ENCODE measurements around the gene ANXA11. TPM values are rescaled to one million over a fixed set of nuclear protein-coding genes. Genes with fewer than 3 reads are reported as not detected.

ANXA11 gene
- total RNA-seq, 5 donors from 2014 or later (not counting 1 experiment from before 2014, with no cell fraction given): 196 to 222 (median 208) TPM

DNA sequence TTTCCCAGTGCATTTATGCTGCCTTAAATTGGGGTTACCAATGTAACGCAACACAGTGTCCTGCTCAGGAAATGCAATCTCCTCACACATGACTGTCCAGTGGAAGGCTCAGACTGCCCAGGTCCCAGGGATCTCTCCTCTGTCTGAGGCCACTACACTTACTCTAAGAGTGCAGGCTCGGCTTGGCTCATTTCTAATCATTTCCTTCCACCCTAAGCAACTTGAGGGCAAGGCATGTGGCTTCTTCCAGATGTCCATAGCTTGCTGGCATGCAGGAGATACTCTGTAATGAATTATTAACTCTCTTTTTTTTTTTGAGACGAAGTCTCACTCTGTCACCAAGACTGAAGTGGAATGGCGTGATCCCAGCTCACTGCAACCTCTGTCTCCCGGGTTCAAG is 49.1 kb downstream of the ANXA11 start:
- ChIA-PET POLR2A (interaction anchor here in 1 of 2 donors (0.6 kb wide), 1 partner anchor 38 kb away, joined by 3 read pairs; no protein-coding TSS in a partner anchor), CTCF (interaction anchor here in 1 of 2 donors (1.0 kb wide), 1 partner anchor 12 kb away, joined by 5 read pairs; no protein-coding TSS in a partner anchor)
- Histone ChIP-seq H3K36me3 (ENCODE audit: control insufficient read depth in 2 of 2, extremely low read depth in 1 of 2, insufficient read depth in 1 of 2, low read length in 1 of 2) (peaks cover 33 to 97% of the 10 kb centered on the region in 2 donors), H3K27ac (ENCODE audit: low read length) (no peak overlapping the region), H3K4me1 (ENCODE audit: control insufficient read depth in 1 of 2, extremely low read depth in 1 of 2, insufficient read depth in 2 of 2, low read length in 2 of 2) (peaks cover 0 to 4% of the 10 kb centered on the region in 2 experiments), H3K9me3 (no peaks in the 10 kb centered on the region), H3K27me3 (replicated peaks in 1 of 2; ENCODE audit: control insufficient read depth in 2 of 2, extremely low read depth in 1 of 2, insufficient read depth in 2 of 2, low read length in 1 of 2) (no peaks in the 10 kb centered on the region), H3K4me3 (ENCODE audit: control insufficient read depth in 1 of 2, extremely low read depth in 1 of 2, low read length in 1 of 2) (no peak overlapping the region)
- 100% methylated on average over 2 of the region's 5 CpGs for WGBS (ENCODE audit: insufficient coverage)
- Mint-ChIP-seq H3K9me3 (no peaks in the 10 kb centered on the region), H3K4me3 (no peak overlapping the region), H3K36me3 (peaks cover 95% of the 10 kb centered on the region), H3K27me3 (no peaks in the 10 kb centered on the region), H3K4me1 (peaks cover 0 to 5% (median 0%) of the 10 kb centered on the region in 3 donors), H3K27ac (peak overlapping the region in 1 of 2 donors; percentile 2)
- ATAC-seq (replicated peaks in 1 of 4) (no peak), DNase-seq (no peak)

GRCh38 chr10:80155696-80156215 is 49.6 kb downstream of the ANXA11 start:
- 83% methylated on average over 6 of the region's 8 CpGs for WGBS (ENCODE audit: insufficient coverage)
- no peaks in the 10 kb centered on the region for H3K27me3 Mint-ChIP-seq
- DNase-seq (no peak), ATAC-seq (replicated peaks in 1 of 4) (no peak)
- no peak overlapping the region for H3K27ac Mint-ChIP-seq
- peaks cover 0 to 5% (median 0%) of the 10 kb centered on the region in 3 donors for H3K4me1 Mint-ChIP-seq
- ChIA-PET POLR2A (interaction anchor here in 1 of 2 donors (0.6 kb wide), 1 partner anchor 38 kb away, joined by 3 read pairs; no protein-coding TSS in a partner anchor), CTCF (interaction anchor here in 1 of 2 donors (1.0 kb wide), 1 partner anchor 12 kb away, joined by 5 read pairs; no protein-coding TSS in a partner anchor)
- no peak overlapping the region for H3K27ac ChIP-seq (ENCODE audit: low read length)
- peaks cover 29 to 97% of the 10 kb centered on the region in 2 donors for H3K36me3 ChIP-seq (ENCODE audit: control insufficient read depth in 2 of 2, extremely low read depth in 1 of 2, insufficient read depth in 1 of 2, low read length in 1 of 2)
- no peak overlapping the region for H3K4me3 Mint-ChIP-seq
- no peak overlapping the region for H3K4me3 ChIP-seq (ENCODE audit: control insufficient read depth in 1 of 2, extremely low read depth in 1 of 2, low read length in 1 of 2)
- H3K9me3 Mint-ChIP-seq: peaks cover 0 to 4% (median 0%) of the 10 kb centered on the region in 3 donors
- peaks cover 95% of the 10 kb centered on the region for H3K36me3 Mint-ChIP-seq
- no peaks in the 10 kb centered on the region for H3K9me3 ChIP-seq
- peaks cover 0 to 2% of the 10 kb centered on the region in 2 experiments for H3K4me1 ChIP-seq (ENCODE audit: control insufficient read depth in 1 of 2, extremely low read depth in 1 of 2, insufficient read depth in 2 of 2, low read length in 2 of 2)
- H3K27me3 ChIP-seq (replicated peaks in 1 of 2; ENCODE audit: control insufficient read depth in 2 of 2, extremely low read depth in 1 of 2, insufficient read depth in 2 of 2, low read length in 1 of 2): no peaks in the 10 kb centered on the region

- Mint-ChIP-seq H3K27me3 (no peaks in the 10 kb centered on the region), H3K9me3 (peaks cover 3 to 10% (median 6%) of the 10 kb centered on the region in 3 donors), H3K4me1 (peaks cover 0 to 5% (median 0%) of the 10 kb centered on the region in 3 donors), H3K4me3 (no peak overlapping the region), H3K27ac (peak overlapping the region in 1 of 2 donors; percentile 28), H3K36me3 (peaks cover 96% of the 10 kb centered on the region)
- Histone ChIP-seq H3K27ac (ENCODE audit: low read length) (no peak overlapping the region), H3K4me1 (ENCODE audit: control insufficient read depth in 1 of 2, extremely low read depth in 1 of 2, insufficient read depth in 2 of 2, low read length in 2 of 2) (no peaks in the 10 kb centered on the region), H3K9me3 (no peaks in the 10 kb centered on the region), H3K36me3 (ENCODE audit: control insufficient read depth in 2 of 2, extremely low read depth in 1 of 2, insufficient read depth in 1 of 2, low read length in 1 of 2) (peaks cover 23 to 97% of the 10 kb centered on the region in 2 donors), H3K27me3 (replicated peaks in 1 of 2; ENCODE audit: control insufficient read depth in 2 of 2, extremely low read depth in 1 of 2, insufficient read depth in 2 of 2, low read length in 1 of 2) (no peaks in the 10 kb centered on the region), H3K4me3 (ENCODE audit: control insufficient read depth in 1 of 2, extremely low read depth in 1 of 2, low read length in 1 of 2) (no peak overlapping the region)
- ATAC-seq (replicated peaks in 1 of 4) (no peak), DNase-seq (no peak)
- CTCF ChIA-PET: interaction anchor here in 1 of 2 donors (1.0 kb wide), 1 partner anchor 11 kb away, joined by 5 read pairs; no protein-coding TSS in a partner anchor
- WGBS (ENCODE audit: insufficient coverage): 90% methylated on average over 4 of the region's 10 CpGs
- POLR2A ChIA-PET: interaction anchor here in 1 of 2 donors (0.6 kb wide), 1 partner anchor 39 kb away, joined by 3 read pairs; no protein-coding TSS in a partner anchor
Observed at GRCh38 chr10:80154978-80155695, 50.2 kb downstream of the ANXA11 start.

GRCh38 chr10:80154626-80154977 is 50.7 kb downstream of the ANXA11 start:
- ChIA-PET POLR2A (no interaction called here), CTCF (interaction anchor here in 1 of 2 donors (1.4 kb wide), 1 partner anchor 11 kb away, joined by 5 read pairs; no protein-coding TSS in a partner anchor)
- no peak for ATAC-seq (replicated peaks in 1 of 4)
- no peak for DNase-seq
- H3K4me1 Mint-ChIP-seq: peaks cover 0 to 5% (median 0%) of the 10 kb centered on the region in 3 donors
- Histone ChIP-seq H3K4me1 (ENCODE audit: control insufficient read depth in 1 of 2, extremely low read depth in 1 of 2, insufficient read depth in 2 of 2, low read length in 2 of 2) (no peaks in the 10 kb centered on the region), H3K27me3 (replicated peaks in 1 of 2; ENCODE audit: control insufficient read depth in 2 of 2, extremely low read depth in 1 of 2, insufficient read depth in 2 of 2, low read length in 1 of 2) (no peaks in the 10 kb centered on the region), H3K9me3 (no peaks in the 10 kb centered on the region), H3K36me3 (ENCODE audit: control insufficient read depth in 2 of 2, extremely low read depth in 1 of 2, insufficient read depth in 1 of 2, low read length in 1 of 2) (peaks cover 23 to 95% of the 10 kb centered on the region in 2 donors), H3K4me3 (ENCODE audit: control insufficient read depth in 1 of 2, extremely low read depth in 1 of 2, low read length in 1 of 2) (no peak overlapping the region), H3K27ac (ENCODE audit: low read length) (no peak overlapping the region)
- WGBS (ENCODE audit: insufficient coverage): 98% methylated on average over 4 of the region's 5 CpGs
- H3K9me3 Mint-ChIP-seq: peaks cover 3 to 12% (median 7%) of the 10 kb centered on the region in 3 donors
- peaks cover 94% of the 10 kb centered on the region for H3K36me3 Mint-ChIP-seq
- H3K27ac Mint-ChIP-seq: peak overlapping the region in 1 of 2 donors; percentile 28
- H3K27me3 Mint-ChIP-seq: no peaks in the 10 kb centered on the region
- no peak overlapping the region for H3K4me3 Mint-ChIP-seq

DNA sequence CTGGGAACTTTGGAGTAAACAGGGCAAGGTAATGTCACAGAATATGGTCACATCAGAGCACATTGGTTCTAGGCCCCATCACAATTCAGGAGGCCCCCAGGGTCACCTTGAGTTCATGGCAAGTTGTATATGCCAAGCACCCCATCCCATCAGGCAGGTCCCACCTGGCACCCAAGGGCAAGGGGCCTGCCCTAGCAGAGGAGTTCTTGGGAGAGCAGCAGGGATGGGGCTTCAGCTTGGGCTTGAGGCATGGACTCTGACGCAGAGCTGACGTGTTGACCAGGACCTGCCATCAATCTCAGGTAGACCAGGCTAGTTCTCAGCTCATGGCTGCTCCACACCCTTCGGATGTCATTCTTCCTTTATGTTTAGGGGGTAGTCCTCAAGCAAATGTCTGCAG is 51.9 kb downstream of the ANXA11 start:
- no peak overlapping the region for H3K4me3 ChIP-seq (ENCODE audit: control insufficient read depth in 1 of 2, extremely low read depth in 1 of 2, low read length in 1 of 2)
- no peaks in the 10 kb centered on the region for H3K27me3 Mint-ChIP-seq
- DNase-seq (no peak), ATAC-seq (replicated peaks in 1 of 4) (no peak)
- no peak overlapping the region for H3K27ac ChIP-seq (ENCODE audit: low read length)
- H3K4me3 Mint-ChIP-seq: no peak overlapping the region
- peak overlapping the region; percentile 6 to 8 for H3K27ac Mint-ChIP-seq
- H3K36me3 ChIP-seq (ENCODE audit: control insufficient read depth in 2 of 2, extremely low read depth in 1 of 2, insufficient read depth in 1 of 2, low read length in 1 of 2): peaks cover 22 to 91% of the 10 kb centered on the region in 2 donors
- ChIA-PET CTCF (interaction anchor here (0.6 to 1.4 kb wide), 2 partner anchors 9 to 11 kb away, joined by 3 to 5 read pairs; no protein-coding TSS in a partner anchor), POLR2A (no interaction called here)
- peaks cover 0 to 5% (median 0%) of the 10 kb centered on the region in 3 donors for H3K4me1 Mint-ChIP-seq
- peaks cover 3 to 16% (median 14%) of the 10 kb centered on the region in 3 donors for H3K9me3 Mint-ChIP-seq
- H3K36me3 Mint-ChIP-seq: peaks cover 93% of the 10 kb centered on the region
- no peaks in the 10 kb centered on the region for H3K27me3 ChIP-seq (replicated peaks in 1 of 2; ENCODE audit: control insufficient read depth in 2 of 2, extremely low read depth in 1 of 2, insufficient read depth in 2 of 2, low read length in 1 of 2)
- H3K9me3 ChIP-seq: no peaks in the 10 kb centered on the region
- no CpG with 5 or more reads among the region's 3 CpGs for WGBS (ENCODE audit: insufficient coverage)
- H3K4me1 ChIP-seq (ENCODE audit: control insufficient read depth in 1 of 2, extremely low read depth in 1 of 2, insufficient read depth in 2 of 2, low read length in 2 of 2): no peaks in the 10 kb centered on the region

GRCh38 chr10:80152820-80153219 is 52.5 kb downstream of the ANXA11 start:
- Mint-ChIP-seq H3K27me3 (no peaks in the 10 kb centered on the region), H3K36me3 (peaks cover 89% of the 10 kb centered on the region), H3K4me3 (no peak overlapping the region), H3K4me1 (peaks cover 0 to 5% (median 0%) of the 10 kb centered on the region in 3 donors), H3K9me3 (peaks cover 3 to 16% (median 14%) of the 10 kb centered on the region in 3 donors), H3K27ac (peak overlapping the region; percentile 28 to 72)
- no peaks in the 10 kb centered on the region for H3K9me3 ChIP-seq
- H3K36me3 ChIP-seq (ENCODE audit: control insufficient read depth in 2 of 2, extremely low read depth in 1 of 2, insufficient read depth in 1 of 2, low read length in 1 of 2): peaks cover 15 to 84% of the 10 kb centered on the region in 2 donors
- no peak overlapping the region for H3K4me3 ChIP-seq (ENCODE audit: control insufficient read depth in 1 of 2, extremely low read depth in 1 of 2, low read length in 1 of 2)
- H3K4me1 ChIP-seq (ENCODE audit: control insufficient read depth in 1 of 2, extremely low read depth in 1 of 2, insufficient read depth in 2 of 2, low read length in 2 of 2): no peaks in the 10 kb centered on the region
- ChIA-PET CTCF (interaction anchor here in 1 of 2 donors (0.9 kb wide), 1 partner anchor 9 kb away, joined by 3 read pairs; no protein-coding TSS in a partner anchor), POLR2A (no interaction called here)
- WGBS (ENCODE audit: insufficient coverage): 100% methylated on average over 3 of the region's 6 CpGs
- no peaks in the 10 kb centered on the region for H3K27me3 ChIP-seq (replicated peaks in 1 of 2; ENCODE audit: control insufficient read depth in 2 of 2, extremely low read depth in 1 of 2, insufficient read depth in 2 of 2, low read length in 1 of 2)
- ATAC-seq (replicated peaks in 1 of 4) (no peak), DNase-seq (no peak)
- no peak overlapping the region for H3K27ac ChIP-seq (ENCODE audit: low read length)
